Measurements from ENCODE around the gene JUP.
"Not testable (repeated sequence)": the region's sequence is repeated elsewhere in the genome, so short reads cannot be mapped to it uniquely, and the experiment has no call there.

The JUP gene

DNA sequence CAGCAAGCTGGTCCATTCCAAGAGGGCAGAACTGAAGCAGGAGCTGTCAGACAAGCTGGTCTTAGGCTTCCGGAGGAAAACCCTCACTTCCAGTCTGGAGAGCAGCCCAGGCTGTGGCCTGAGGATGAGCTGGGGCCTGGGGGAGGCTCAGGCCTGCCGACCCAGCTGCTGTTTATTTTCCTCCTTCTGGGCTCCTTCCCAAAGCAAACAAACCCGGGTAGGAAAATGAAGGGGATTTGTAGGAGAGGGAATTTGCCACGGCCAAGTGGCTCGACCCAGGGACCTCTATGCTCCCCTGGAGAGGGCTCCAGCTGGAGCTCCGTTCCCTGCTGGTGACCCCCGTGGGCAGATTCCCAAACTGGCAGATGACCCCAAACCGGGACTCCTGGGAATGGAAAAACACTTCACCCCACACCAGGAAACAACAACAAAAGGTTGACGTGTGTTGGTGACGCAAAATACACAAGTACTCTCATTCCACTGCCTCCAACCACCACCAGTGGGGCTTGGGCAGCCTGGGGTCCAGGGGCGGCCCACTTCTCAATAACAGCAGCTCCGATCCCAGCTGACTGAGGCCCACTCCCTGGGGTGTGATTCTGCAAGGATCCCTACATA, 8.8 kb downstream of the JUP start:
- FAIRE-seq, result peak; percentile 58

DNA sequence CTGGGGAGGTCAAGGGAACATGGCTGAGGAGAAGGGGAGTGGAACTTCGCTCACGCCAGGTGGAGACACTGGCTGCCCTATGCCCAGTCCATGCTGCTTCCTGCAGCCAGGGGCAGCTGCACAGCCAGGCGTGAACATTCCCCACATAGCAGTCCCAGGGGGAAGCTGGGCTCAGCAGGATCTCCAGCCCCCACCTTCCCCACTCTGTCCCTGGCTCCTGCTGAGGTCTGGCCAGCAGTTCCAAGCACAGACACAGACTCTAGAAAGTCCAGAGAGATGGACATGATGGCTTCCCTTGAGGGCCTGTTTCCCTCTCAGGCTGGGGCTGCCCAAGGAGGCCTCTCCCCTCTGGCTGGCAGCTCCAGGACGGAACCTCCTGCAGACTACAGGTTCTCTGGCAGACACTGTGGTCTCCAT, 9.3 kb downstream of the JUP start:
- no peak for FAIRE-seq

DNA sequence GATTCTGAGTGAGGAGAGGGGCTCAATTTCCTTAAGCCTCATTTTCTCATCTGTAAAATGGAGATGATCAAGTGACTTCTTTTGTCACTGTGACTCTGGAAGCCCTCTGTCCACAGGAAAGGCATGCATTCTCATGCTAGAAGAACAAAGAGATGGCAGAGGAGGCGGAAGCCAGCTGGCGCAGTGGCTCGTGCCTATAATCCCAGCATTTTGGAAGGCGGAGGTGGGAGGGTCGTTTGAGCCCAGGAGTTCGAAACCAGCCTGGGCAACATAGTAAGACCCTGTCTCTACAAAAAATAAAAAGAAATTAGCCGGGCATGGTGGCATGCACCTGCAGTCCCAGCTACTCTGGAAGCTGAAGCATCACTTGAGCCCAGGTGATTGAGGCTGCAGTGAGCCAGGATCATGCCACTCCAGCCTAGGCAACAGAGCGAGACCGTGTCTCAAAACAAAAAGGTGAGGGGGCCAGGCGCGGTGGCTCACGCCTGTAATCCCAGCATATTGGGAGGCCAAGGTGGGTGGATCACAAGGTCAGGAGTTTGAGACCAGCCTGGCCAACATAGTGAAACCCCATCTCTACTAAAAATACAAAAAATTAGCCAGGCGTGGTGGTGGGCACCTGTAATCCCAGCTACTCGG, 10.1 kb downstream of the JUP start:
- FAIRE-seq, result not testable (repeated sequence)

DNA sequence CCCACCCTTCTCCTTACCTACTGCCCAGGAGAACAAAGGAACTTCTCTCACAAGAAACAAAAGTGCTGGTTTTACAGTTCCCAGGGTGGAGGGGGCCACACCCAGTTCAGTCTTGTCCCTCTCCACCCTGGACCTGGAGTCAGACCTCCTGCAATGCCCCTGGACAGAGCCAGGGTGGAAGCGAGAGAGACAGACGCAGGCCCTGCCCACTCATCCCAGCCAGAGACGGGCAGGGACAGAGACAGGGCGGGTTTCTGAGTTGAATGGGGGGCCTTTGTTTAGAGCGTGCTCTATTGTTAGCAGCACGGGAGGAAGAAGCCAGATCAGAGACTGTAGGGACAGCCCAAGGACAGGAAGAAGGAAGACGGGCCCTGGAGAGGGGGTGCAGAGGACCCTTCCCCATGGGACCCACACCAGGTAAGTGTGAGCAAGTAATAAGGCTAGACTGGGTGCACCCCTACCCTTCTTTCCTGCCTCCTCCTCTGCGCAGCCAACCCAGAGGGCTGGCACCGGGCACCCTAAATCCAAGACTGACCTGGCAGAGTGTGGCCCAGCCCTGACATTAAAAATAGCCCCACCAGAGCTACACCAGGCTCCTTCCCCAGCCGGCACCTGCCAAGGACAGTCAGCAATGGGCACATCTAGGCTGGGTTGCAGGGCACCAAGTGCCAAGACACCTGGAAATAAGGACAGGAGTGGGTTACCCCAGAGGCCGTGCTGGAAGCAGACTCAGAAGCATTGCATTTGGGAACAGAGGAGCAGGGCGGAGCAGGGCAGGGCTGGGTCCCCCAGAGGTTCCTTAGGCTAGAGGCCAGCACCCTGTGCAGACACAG, 10.9 kb downstream of the JUP start:
- no peak for FAIRE-seq

DNA sequence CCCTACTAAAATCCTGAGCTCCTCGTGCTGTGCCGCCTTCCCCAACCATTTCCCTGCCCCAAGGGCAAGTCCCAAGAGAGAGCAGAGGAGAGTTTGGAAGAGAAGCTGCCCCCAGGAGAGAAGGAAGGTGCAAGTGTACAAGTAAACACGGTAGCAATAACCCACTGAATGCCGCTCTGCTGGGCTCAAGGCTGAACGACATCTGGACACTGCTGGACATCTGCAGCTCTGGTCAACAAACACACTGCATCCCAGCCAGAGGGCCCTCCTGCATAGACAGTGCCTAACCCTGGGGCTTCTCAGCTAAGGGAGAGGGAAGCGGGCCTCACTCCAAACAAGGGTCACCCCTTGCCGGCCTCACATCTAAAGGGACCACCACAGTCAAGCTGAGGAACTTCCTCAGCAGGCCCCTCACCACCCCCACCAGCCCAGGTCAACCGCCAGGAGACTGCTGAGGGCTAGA, 12.7 kb downstream of the JUP start:
- FAIRE-seq, result no peak

DNA sequence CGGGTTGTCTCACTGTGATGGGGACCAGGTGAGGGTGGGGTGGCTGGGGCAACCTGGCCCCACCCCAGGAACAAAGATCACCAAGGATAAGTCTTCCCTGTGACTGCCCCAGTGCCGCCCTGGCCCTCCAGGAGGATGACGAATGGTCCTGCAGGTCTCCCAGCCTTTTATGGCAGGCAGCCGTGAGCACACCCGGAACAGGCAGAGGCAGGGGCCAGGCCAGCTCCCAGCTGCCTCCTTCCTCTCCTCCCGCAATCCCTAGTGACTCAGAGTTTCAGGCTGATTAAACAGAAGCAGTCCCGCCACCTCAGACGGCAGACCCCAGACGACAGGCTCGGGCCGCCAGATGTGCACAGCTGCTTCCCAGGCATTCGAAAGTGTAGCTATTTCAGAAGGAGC, 13.3 kb downstream of the JUP start:
- FAIRE-seq, result no peak

DNA sequence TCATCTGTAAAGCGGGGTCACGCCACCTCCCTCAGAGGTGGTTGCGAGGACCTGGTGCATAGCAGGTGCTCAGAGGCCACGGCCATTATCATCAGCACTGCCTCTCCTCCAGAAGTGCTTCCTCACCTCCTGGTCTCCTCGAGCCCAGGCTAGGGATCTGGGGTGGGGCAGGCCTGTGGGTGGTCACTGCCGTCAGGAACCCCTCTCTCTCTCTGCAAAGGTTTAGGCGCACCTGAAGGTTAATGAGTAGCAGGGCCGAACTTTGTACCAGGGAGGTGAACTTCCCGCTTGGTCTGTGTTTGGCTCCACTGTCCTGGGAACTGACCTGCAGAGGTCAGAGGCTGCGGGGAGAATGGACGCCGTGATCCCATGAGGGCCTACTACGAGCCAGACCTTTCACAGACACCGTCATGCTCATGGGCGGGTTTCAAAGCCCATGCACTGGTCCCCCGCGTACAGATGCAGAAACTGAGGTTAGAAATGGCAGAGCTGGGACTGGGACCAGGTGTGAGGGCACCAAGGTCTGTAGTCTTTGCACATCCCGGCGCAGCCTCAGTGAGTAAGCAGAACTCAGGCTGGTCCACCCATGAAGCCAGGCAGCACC, 13.8 kb downstream of the JUP start:
- FAIRE-seq, result no peak

DNA sequence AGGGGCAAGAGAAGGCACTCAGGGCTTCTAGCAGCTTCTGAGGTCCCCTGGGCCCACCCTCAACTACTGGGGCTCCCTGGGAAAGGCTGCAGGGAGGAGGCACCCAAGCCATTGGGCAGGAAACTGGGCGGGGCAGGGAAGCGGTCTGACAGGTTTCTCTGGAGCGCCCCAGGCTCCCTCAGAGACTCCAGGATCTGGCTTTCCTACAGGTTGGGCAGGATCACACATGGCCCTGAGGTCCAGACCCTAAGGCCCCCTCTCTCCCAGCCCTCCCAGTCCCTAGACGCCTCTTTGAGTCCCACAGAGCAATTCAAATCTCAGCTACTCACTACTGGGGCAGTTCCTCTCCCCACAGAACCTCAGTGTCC, 14.3 kb downstream of the JUP start:
- no peak for FAIRE-seq

DNA sequence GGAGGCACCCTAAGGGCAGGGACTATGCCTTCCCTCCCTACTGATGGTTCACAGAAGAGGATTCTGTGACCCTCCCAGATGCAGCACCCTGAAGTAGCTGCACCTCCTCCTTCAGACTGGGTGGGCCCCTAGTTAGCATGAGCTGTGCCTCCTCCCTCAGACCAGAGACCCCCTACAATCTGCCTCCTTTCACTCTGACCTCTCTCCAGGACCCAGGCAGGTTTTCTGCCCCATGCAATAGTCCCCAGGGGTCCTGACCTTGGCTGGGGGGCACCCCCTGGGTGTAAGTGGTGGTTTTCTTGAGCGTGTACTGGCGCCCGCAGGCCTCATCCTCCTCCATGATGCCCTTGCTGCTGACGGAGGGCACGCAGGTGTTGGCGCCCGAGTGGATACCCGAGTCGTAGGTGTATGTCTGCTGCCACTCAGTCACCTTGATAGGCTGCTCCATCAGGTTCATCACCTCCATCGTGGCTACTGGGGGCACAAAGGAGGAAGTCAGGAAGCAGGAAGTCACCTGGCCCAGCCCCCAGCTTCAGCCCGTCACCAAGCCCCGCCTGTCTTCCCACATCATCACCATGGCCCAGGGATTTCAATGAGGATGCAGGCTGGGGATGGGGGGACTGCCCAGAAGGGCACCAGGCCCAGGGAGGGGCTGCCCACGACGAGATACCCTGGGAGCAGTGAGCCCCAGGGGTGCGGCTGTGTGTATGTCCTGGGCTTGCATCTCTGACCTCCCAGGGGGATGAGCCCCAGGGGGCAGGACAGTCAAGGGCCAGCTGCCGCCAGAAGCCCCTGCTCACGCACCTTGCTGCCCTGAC, 14.9 kb downstream of the JUP start:
- no peak for FAIRE-seq

DNA sequence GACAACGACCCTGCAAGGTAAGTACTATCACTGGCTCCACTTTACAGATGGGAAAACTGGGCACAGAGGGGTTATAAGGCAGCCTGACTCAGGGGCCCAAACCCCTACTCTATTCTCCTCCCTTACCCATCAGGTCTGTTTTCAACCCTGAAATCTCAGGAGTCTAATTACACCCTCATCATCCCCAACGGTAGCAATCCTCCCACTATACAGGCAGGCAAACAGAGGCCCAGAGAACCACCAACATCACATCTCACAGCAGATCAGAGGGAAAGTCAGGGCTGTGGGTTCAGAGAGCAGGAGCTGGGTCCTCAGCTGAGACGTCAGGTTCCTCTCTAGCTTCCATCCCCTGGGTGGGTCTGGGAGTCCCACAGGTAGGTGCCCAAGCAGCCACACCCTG, 16.5 kb downstream of the JUP start:
- FAIRE-seq, result no peak

DNA sequence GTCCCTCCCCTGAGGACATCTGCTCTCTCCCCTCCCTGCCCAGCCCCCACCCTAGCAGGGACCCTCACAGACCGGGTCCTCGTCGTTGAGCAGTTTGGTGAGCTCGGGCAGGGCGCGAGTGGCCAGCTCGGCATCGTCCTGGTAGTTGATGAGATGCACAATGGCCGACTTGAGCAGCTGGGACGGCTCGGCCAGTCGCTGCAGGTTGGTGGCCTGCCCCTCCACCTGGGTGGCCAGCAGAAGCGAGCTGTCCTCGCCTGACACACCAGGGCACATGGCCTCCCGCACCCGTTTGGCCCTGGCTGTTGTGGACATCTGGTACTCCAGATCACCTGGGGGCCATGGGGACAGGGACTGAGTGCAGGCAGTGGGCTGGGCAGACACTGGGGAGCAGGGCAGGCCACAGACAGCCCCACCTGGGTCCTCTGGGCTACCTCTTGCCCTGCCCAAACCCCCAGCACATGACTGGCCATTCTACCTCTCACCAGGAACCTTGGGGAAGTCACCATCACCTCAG, 17.1 kb downstream of the JUP start:
- FAIRE-seq, result no peak

DNA sequence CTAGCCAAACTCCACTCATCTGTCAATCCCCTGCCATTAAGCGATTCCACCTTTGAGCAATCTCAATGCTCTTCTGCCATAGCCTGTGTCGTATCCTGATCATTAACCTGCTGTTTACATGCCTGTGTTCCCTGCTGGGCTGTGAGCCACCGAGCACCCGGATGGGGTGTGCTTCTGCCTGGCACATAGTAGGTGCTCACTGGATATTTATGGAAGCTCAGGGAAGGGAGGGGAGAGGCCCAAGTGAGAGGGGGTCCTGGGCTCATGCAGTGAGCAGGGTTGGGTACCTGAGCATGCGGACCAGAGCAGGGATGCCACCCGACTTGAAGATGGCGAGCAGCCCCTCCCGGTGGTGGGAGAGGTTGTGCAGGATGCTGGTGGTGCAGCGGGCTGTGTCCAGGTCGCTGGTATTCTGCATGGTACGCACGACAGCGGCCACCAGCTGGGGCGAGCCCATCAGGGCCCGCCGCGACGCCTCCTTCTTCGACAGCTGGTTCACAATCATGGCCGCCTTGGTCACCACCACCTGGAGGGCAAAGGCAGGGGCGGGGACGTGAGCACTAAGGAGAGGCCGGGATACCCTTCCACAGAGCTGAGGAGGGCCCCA, 17.7 kb downstream of the JUP start:
- no peak for FAIRE-seq

DNA sequence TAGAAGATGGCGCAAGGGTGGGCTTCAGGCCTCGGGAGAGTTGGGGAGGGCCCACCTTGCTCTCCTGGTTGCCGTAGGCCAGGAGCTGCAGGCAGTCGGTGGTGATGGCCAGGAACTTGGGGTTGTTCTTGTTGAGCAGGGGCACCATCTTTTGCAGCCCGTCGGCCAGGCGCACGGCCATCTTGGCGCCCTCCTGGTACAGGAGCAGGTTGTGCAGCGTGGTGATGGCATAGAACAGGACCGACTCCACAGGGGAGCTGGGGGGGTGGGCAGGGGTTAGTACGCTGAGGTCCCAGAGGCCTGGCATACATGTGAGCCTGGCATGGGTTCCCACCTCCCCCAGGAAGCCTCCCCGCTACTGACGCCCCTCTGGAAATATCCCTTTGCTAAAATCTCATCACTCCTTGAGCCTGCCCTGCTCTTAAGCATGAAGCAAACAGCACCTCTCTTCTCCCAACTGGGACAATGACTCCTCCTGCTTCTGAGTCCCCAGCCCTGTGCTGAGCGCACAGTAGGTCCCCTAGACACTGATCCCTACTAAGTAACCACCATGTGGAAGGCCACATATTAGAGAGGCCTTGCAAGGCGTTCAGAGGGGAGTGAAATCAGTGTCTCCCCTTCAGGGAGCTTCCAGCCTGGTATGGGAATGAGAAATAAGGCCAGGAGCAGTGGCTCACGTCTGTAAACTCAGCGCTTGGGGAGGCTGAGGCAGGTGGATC, 19.0 kb downstream of the JUP start:
- no peak for FAIRE-seq

DNA sequence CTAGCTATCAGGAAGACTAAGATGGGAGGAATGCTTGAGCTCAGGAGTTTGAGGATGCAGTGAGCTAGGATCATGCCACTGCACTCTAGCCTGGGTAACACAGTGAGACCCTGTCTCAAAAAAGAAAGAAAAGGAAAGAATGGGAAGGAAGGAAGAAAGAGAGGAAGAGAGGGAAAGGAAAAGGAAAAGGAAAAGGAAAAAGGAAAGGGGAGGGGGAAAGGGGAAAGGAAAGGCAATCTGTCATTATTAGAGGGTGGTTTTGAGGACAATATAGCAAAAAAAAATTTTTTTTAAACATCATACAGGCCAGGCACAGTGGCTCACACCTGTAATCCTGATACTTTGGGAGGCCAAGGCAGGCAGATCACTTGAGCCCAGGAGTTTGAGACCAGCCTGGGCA, 20.4 kb downstream of the JUP start:
- FAIRE-seq, result no peak

DNA sequence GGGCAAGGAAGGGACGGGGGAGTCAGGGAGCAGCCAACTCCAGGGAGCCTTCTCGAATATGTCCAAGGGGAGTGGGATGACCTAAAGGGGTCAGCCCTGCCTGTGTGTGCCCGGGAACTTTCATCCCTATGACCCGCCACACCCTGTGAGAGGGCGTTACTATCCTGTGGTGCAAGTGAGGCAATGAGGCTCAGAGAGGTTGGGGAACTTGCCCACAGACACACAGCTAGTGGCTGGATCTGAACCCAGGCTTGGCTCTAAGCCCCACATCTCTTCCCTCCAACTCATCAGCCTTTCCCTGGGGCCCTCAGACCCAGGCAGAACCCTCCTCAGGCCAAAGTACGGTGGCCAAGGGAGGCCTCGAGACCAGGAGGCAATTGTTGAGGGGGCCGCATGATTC, 23.2 kb downstream of the JUP start:
- FAIRE-seq, result no peak

DNA sequence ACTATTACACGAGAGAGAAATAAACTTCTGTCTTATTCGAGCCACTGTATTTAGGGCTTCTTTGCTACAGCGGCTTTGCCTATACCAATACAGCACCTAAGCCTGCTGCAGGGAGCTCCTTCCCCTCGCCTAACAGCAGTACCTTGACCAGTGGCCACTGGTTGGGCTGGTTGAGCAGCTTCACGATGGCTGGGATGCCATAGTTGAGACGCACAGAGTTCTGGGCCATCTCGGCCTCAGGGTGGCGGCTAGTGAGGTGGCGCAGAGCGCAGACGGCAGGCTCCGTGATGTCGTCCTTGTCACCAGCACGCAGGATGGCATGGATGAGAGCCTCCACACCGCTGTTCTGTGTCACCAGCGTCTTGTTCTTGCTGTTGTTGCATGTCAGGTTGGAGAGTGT, 23.7 kb downstream of the JUP start:
- no peak for FAIRE-seq

DNA sequence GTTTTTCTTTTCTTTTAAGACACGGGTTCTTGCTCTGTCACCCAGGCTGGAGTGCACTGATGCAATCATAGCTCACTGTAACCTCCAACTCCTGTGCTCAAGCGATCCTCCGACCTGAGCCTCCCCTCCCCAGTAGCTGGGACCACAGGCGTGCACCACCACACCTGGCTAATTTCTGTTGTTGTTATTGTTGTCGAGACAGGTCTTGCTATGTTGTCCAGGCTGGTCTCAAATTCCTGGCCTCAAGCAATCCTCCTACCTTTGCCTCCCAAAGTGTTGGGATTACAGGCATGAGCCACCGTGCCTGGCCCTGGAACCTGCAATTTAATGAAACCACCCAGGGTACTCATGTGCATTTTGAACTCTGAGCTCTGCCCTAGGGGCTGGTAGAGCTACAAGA, 24.1 kb downstream of the JUP start:
- FAIRE-seq, result no peak

DNA sequence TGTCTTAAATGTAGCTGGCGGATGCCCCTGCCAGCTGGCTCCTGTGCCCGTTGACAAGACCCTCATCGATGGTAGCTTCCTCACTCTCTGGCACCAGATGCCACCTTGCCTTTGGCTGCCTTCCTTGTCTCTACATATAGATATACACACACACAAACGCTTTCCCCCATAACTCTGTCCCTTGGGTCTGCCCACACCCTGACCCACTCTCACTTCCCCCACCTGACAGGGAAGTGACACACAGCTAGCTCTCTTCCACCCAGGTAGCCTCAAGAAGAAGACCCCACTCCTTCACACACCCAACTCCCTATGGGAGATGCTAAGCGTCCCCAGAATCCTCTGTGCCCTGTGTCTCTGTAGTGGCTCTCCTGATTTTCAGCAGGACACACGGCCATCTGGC, 25.6 kb downstream of the JUP start:
- no peak for FAIRE-seq

DNA sequence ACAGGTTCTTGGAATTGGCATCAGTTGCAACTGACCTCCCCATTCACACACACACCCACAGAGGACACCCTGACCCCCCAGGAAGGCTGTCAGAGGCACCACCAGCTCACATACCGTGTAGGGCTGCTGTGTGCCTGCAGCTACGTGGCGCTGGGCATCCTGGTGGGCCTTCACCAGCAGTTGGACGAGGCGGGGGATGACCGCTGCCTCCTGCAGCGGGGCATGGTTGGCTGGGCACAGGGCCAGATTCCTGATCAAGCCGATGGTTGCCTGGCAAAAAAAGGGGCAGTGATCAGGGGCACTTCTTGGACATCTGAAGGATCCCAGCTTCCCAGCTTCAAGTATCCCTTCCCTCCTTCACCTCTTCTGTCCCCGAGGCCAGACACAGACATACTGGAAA, 27.9 kb downstream of the JUP start:
- FAIRE-seq, result no peak

DNA sequence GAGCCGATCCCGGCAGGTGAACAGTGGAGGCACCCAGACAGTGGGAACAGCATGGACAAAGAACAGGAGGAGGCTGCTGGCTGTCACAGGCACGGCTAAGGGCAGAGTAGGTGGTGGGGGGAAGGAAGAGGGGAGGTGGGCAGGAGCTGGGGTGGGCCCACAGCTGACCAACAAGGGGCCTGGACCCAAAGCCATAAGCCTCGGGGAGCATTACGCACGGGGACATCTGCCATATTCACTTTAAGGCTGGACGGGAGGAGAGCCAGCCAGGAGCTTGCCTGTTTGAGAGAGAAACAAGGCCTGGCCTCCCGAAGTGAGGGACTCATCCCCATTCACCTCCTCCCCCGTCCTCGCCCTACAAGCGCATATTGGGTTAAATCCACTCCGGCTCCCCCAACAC, 32.4 kb downstream of the JUP start:
- FAIRE-seq, result no peak

DNA sequence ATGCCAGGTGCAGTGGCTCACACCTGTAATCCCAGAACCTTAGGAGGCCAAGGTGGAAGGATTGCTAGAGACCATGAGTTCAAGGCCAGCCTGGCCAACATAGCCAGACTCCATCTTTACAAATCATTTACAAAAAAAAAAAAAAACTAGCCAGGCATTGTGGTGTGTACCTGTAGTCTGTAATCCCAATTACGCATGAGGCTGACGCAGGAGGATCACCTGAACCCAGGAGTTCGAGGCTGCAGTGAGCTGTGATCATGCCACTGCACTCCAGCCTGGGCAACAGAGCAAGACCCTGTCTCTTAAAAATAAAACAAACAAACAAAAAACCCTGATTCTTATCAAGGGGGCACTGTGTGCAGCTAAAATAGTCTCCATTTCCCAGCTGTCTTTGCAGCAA, 35.2 kb downstream of the JUP start:
- no peak for FAIRE-seq
